Calu3 (cell line): Measurements from ENCODE around the gene TWIST1. TPM values are rescaled to one million over a fixed set of nuclear protein-coding genes. Genes with fewer than 3 reads are reported as not detected.

Experiments used
- BruUV-seq: library from RNA; stranded (reverse); fragments of 400-500 nt; replicated peaks from 2 replicates; lab custom pipeline; 2021; lab: Mats Ljungman, UMichigan
- CTCF ChIA-PET: fragments of 300-600 bp; sonication (Branson Sonifier 250); formaldehyde crosslinking; loops from one replicate; lab custom pipeline; 2022; ENCODE audit warnings: antibody characterized with exemption; lab: Charles Lee
- DNase-seq: peaks from one replicate; pipeline ENCODE4 v3.0.0; 2022
- H3K27ac Mint-ChIP-seq: one replicate; pipeline ENCODE4 v1.8.0; 2022; ENCODE audit warnings: mixed read lengths; ENCODE audit not compliant: unreplicated experiment
- H3K27me3 Mint-ChIP-seq: one replicate; pipeline ENCODE4 v1.8.0; 2022; ENCODE audit warnings: mixed read lengths; ENCODE audit not compliant: unreplicated experiment
- H3K36me3 Mint-ChIP-seq: one replicate; pipeline ENCODE4 v1.8.0; 2022; ENCODE audit warnings: mild to moderate bottlenecking, moderate library complexity, mixed read lengths; ENCODE audit not compliant: insufficient read depth, unreplicated experiment
- H3K4me1 Mint-ChIP-seq: one replicate; pipeline ENCODE4 v1.8.0; 2022; ENCODE audit warnings: mild to moderate bottlenecking, low read depth, mixed read lengths; ENCODE audit not compliant: unreplicated experiment
- H3K4me3 Mint-ChIP-seq: one replicate; pipeline ENCODE4 v1.8.0; 2022; ENCODE audit warnings: mild to moderate bottlenecking, low read depth, moderate library complexity, mixed read lengths; ENCODE audit not compliant: unreplicated experiment
- H3K9me3 Mint-ChIP-seq: one replicate; pipeline ENCODE4 v1.8.0; 2022; ENCODE audit warnings: low read depth, mixed read lengths; ENCODE audit not compliant: unreplicated experiment
- intact Hi-C: fragments of 100-400 bp; cut with micrococcal nuclease; formaldehyde crosslinking; loops from one replicate; pipeline ENCODE4 v1.10.0; 2022; ENCODE audit not compliant: unreplicated experiment
- total RNA-seq: library from RNA; stranded (reverse); gene quantifications from 2 replicates; pipeline ENCODE4 v1.2.3, GENCODE V29; 2022
- TF ChIP-seq, protein P1 (sequence below): fragments of 200-600 bp; IDR thresholded peaks from one replicate; pipeline ENCODE4 v1.8.0; 2022; ENCODE audit warnings: antibody characterized with exemption; ENCODE audit not compliant: unreplicated experiment

TWIST1 gene
- total RNA-seq, 1 experiment from 2014 or later = 2.9 TPM

DNA sequence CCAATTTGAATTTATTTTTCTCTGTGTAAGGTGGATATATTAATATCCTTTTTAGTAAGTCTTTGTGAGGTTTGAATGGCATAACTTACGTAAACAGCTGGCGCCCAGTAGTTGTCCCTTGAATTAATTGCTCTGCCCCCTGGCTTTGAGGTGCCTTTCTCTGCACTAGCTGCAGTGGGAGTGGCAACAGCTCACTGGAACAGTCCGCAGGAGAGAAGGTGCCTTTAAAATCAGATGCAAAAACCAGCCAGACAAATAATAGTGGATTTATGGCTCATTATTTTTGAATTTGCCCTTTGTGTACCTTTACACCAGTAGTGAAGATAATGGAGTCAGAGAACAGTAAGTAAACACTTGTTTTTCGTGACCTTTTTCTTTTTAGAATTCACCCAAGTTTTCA, 16.0 kb upstream of the TWIST1 start:
- TF ChIP-seq, protein P1, sequence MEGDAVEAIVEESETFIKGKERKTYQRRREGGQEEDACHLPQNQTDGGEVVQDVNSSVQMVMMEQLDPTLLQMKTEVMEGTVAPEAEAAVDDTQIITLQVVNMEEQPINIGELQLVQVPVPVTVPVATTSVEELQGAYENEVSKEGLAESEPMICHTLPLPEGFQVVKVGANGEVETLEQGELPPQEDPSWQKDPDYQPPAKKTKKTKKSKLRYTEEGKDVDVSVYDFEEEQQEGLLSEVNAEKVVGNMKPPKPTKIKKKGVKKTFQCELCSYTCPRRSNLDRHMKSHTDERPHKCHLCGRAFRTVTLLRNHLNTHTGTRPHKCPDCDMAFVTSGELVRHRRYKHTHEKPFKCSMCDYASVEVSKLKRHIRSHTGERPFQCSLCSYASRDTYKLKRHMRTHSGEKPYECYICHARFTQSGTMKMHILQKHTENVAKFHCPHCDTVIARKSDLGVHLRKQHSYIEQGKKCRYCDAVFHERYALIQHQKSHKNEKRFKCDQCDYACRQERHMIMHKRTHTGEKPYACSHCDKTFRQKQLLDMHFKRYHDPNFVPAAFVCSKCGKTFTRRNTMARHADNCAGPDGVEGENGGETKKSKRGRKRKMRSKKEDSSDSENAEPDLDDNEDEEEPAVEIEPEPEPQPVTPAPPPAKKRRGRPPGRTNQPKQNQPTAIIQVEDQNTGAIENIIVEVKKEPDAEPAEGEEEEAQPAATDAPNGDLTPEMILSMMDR = no peak
- no peak for DNase-seq
- Mint-ChIP-seq H3K4me1 (no peaks in the 10 kb centered on the region), H3K36me3 (no peaks in the 10 kb centered on the region), H3K27me3 (peaks cover 1% of the 10 kb centered on the region), H3K4me3 (no peak overlapping the region), H3K27ac (no peak overlapping the region), H3K9me3 (no peaks in the 10 kb centered on the region)
- CTCF ChIA-PET = no interaction called here
- no TSS peak for BruUV-seq
- intact Hi-C loops = no loop called here

DNA sequence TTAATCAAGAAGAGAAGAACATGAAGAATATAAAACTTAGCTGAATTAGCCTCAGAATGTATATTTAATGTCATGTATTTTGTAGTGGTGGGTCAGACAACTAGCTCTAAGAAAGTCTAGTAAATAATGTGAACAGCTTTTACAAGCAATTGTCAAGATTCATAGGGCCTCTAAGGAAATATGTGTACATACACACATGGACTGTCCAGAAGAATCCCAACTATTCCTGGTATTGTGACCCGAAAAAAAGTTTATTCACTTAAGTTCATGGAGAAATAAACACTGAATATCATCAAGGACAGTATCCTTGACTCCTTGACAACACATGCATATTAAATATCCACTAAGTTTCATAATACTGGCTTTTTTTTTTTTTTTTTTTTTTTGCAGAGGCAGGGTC, 11.4 kb upstream of the TWIST1 start:
- no TSS peak for BruUV-seq
- intact Hi-C loops = no loop called here

DNA sequence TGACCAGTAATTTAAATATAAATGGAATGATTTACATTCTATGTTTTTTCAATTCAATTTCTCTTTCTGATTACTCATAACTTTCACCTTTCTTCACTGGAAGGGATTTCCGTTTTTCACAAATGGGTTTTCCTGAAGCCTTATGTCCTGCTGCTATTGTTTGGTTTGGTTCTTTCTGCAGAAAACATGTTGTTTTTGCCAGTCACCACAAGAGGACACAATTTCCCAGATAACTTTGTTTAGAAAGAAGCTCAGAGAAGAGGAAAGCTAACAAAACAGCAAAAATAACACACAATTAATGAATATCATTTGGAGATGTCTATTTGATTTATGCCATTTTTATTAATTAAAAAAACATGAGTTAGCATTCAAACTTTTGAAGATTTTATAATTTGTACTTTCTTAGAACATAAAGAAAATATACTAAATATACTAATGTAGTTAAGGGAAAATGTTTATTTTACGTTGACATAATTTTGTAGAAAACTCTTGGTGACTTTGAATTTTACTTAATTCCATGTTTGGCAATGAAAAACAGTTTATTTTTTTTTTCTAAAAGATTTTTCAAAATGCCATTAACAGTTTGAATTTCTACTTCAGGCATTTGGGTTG, 4.6 kb upstream of the TWIST1 start:
- BruUV-seq = no TSS peak
- H3K27ac Mint-ChIP-seq = no peak overlapping the region
- H3K4me3 Mint-ChIP-seq = no peak overlapping the region
- TF ChIP-seq, protein P1 = peak; percentile 60
- no peaks in the 10 kb centered on the region for H3K4me1 Mint-ChIP-seq
- H3K27me3 Mint-ChIP-seq = peaks cover 57% of the 10 kb centered on the region
- H3K36me3 Mint-ChIP-seq = peaks cover 3% of the 10 kb centered on the region
- no peaks in the 10 kb centered on the region for H3K9me3 Mint-ChIP-seq
- intact Hi-C loops = loop anchor here (1.0 to 5.0 kb wide), 6 partner anchors 320 to 770 kb away; no protein-coding TSS in a partner anchor
- DNase-seq = no peak
- CTCF ChIA-PET = interaction anchor here (0.6 to 1.4 kb wide), 11 partner anchors 15 to 769 kb away, joined by 3 to 17 read pairs (median 4); no protein-coding TSS in a partner anchor

More for the DNA sequence above, 11.4 kb upstream of the TWIST1 start:
- Mint-ChIP-seq H3K36me3 (no peaks in the 10 kb centered on the region), H3K27me3 (peaks cover 28% of the 10 kb centered on the region), H3K4me1 (no peaks in the 10 kb centered on the region), H3K27ac (no peak overlapping the region), H3K9me3 (no peaks in the 10 kb centered on the region), H3K4me3 (no peak overlapping the region)
- DNase-seq = no peak
- TF ChIP-seq, protein P1 = no peak
- CTCF ChIA-PET = no interaction called here

DNA sequence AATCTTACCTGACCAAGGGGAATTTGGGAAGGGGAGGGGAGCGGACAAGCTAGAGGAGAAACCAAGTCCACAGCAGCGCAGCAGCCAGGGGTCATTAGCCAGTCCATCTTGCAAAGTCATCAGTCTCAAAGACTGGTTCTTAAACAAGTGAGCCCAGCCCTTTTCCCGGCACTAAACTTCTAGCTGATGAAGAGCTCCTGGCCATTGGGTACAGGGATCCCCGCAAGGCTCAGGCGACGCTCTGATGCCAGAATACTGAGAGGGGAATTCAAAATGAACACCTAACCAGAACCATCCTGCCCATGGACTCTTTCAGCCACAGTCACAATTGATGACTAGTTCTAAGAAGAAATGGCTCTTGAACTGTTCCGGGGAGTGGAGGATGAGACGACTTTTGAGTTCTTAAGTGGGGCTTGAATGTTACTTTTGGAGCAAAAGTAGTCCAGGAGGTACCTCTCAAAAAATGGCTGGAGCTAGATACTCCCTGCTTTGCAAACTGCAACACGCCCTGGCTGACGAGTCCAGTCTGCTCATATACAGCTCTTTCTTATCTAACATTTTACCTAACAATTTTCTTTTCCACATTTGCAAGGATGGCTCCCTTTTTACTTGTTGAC, 2.5 kb upstream of the TWIST1 start:
- CTCF ChIA-PET = no interaction called here
- H3K27ac Mint-ChIP-seq = no peak overlapping the region
- DNase-seq = no peak
- peaks cover 17% of the 10 kb centered on the region for H3K36me3 Mint-ChIP-seq
- no peaks in the 10 kb centered on the region for H3K9me3 Mint-ChIP-seq
- intact Hi-C loops = loop anchor here (5.0 kb wide), 2 partner anchors 372 to 768 kb away; no protein-coding TSS in a partner anchor
- TF ChIP-seq, protein P1 = no peak
- H3K4me3 Mint-ChIP-seq = no peak overlapping the region
- no peaks in the 10 kb centered on the region for H3K4me1 Mint-ChIP-seq
- peaks cover 43% of the 10 kb centered on the region for H3K27me3 Mint-ChIP-seq
- BruUV-seq = no TSS peak
